Uterus (tissue), 2 donors: ENCODE measurements around the gene CD81.

Experiments
- CTCF ChIP-seq, 4 experiments: fragments of 200-600 bp in 2 of 4; fragments of 450-650 bp in 2 of 4; sonication (generic) in 2 of 4; IDR thresholded peaks; one replicate each; pipeline ENCODE4 v1.5.1; 2016 to 2019; ENCODE audit warnings: antibody characterized with exemption in 4 of 4, mild to moderate bottlenecking in 2 of 4, moderate library complexity in 1 of 4
- POLR2A ChIP-seq, 2 donors: fragments of 450-650 bp; IDR thresholded peaks; one replicate each; pipeline ENCODE4 v1.6.1; 2016; ENCODE audit warnings: antibody characterized with exemption in 2 of 2, mild to moderate bottlenecking in 1 of 2, moderate library complexity in 1 of 2

GRCh38 chr11:2409611-2410468 is 32.7 kb downstream of the CD81 start:
- TF ChIP-seq CTCF (IDR thresholded peaks at IDR 0.05) (no peak), POLR2A (IDR thresholded peaks at IDR 0.05) (no peak)
